ENCODE data around the gene KDELR3. TPM values are rescaled to one million over a fixed set of nuclear protein-coding genes. Genes with fewer than 3 reads are reported as not detected.

Gene KDELR3
- total RNA-seq, 1 experiment from 2014 or later, result 16.1 TPM

DNA sequence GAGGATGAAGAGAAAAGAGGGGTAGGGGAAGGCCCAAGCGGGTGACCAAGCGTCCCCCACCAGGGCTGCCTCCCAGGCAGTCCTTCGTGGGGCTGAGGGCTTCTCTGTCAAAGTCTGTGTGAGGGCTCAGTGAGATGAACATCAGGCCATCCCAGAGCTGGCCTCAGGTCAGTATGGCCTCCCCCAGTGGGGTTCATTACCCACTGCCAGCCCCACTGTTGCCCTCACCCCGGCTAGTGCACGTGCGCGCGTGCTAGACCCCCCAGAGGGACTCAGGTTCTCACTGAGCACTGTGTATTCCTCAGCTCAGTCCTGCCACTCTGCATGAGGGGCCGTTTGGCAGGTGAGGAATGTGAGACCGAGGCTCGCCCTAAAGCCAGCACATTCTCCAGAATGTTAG, 3.3 kb downstream of the KDELR3 start:
- H3K4me3 Mint-ChIP-seq (ENCODE audit: low read depth, unreplicated experiment), result no peak overlapping the region
- H3K27ac Mint-ChIP-seq (ENCODE audit: unreplicated experiment), result no peak overlapping the region
- CTCF ChIA-PET, result no interaction called here
- TF ChIP-seq, protein P1, sequence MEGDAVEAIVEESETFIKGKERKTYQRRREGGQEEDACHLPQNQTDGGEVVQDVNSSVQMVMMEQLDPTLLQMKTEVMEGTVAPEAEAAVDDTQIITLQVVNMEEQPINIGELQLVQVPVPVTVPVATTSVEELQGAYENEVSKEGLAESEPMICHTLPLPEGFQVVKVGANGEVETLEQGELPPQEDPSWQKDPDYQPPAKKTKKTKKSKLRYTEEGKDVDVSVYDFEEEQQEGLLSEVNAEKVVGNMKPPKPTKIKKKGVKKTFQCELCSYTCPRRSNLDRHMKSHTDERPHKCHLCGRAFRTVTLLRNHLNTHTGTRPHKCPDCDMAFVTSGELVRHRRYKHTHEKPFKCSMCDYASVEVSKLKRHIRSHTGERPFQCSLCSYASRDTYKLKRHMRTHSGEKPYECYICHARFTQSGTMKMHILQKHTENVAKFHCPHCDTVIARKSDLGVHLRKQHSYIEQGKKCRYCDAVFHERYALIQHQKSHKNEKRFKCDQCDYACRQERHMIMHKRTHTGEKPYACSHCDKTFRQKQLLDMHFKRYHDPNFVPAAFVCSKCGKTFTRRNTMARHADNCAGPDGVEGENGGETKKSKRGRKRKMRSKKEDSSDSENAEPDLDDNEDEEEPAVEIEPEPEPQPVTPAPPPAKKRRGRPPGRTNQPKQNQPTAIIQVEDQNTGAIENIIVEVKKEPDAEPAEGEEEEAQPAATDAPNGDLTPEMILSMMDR (IDR thresholded peaks at IDR 0.05; ENCODE audit: unreplicated experiment), result no peak
- H3K9me3 Mint-ChIP-seq (ENCODE audit: low read depth, unreplicated experiment), result no peaks in the 10 kb centered on the region
- peaks cover 13% of the 10 kb centered on the region for H3K36me3 Mint-ChIP-seq (ENCODE audit: insufficient read depth, unreplicated experiment)
- intact Hi-C loops (cut with micrococcal nuclease; ENCODE audit: unreplicated experiment), result no loop called here
- no peaks in the 10 kb centered on the region for H3K4me1 Mint-ChIP-seq (ENCODE audit: low read depth, unreplicated experiment)
- no TSS peak for BruUV-seq (replicated peaks)
- no peak for DNase-seq
- H3K27me3 Mint-ChIP-seq (ENCODE audit: unreplicated experiment), result no peaks in the 10 kb centered on the region

DNA sequence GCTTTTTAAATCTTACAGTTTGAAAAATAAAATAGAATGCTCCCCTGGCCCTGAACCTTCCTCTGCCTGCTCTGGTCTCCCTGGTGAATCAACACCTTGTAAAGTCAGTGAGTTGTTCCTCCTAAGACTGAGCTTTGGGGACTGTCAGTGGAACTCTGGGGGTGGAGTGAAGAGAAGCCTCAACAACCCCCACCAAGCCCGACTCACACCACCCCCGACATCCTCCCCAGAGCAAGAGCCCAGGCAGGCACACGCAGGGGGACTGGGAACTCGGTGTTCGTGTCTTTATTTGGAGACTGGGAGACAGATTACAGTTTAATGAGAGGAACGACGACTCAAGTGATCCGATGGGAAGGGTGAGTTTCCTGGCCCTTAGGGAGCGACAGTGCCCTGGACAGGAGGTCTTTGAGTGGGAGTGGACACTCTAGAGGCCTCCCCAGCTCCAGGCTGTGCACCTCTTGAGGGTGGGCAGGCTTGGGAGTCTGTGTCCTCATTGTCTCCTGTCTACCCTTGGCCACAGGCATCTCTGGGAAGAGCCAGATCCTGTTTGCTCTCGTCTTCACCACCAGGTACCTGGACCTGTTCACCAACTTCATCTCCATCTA, 6.2 kb downstream of the KDELR3 start:
- TF ChIP-seq, protein P1 (IDR thresholded peaks at IDR 0.05; ENCODE audit: unreplicated experiment), result no peak
- no peak overlapping the region for H3K27ac Mint-ChIP-seq (ENCODE audit: unreplicated experiment)
- DNase-seq, result no peak
- intact Hi-C loops (cut with micrococcal nuclease; ENCODE audit: unreplicated experiment), result no loop called here
- H3K4me3 Mint-ChIP-seq (ENCODE audit: low read depth, unreplicated experiment), result no peak overlapping the region
- H3K36me3 Mint-ChIP-seq (ENCODE audit: insufficient read depth, unreplicated experiment), result peaks cover 28% of the 10 kb centered on the region
- H3K27me3 Mint-ChIP-seq (ENCODE audit: unreplicated experiment), result no peaks in the 10 kb centered on the region
- no peaks in the 10 kb centered on the region for H3K9me3 Mint-ChIP-seq (ENCODE audit: low read depth, unreplicated experiment)
- CTCF ChIA-PET, result no interaction called here
- H3K4me1 Mint-ChIP-seq (ENCODE audit: low read depth, unreplicated experiment), result no peaks in the 10 kb centered on the region
- BruUV-seq (replicated peaks), result no TSS peak

DNA sequence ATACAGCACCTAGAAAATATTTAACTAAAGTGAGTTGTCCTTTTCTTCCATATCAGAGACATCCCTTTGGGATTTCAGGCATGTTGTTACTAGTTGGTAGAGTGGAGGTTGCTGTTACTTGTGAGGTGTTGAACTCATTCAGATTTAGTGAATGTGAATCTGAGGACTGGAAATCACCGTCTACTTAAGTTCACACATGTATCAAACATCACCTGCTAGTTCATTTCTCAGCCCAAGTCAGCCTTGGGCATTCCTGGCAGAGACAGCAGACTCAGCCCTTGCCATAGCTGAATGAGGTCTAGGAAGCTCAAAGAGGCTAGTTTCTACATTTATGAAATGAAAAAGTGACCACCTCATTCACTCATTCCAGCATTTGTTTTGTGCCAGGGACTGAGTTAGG, 9.7 kb downstream of the KDELR3 start:
- Mint-ChIP-seq H3K4me3 (ENCODE audit: low read depth, unreplicated experiment) (no peak overlapping the region), H3K9me3 (ENCODE audit: low read depth, unreplicated experiment) (no peaks in the 10 kb centered on the region), H3K36me3 (ENCODE audit: insufficient read depth, unreplicated experiment) (peaks cover 63% of the 10 kb centered on the region), H3K27me3 (ENCODE audit: unreplicated experiment) (no peaks in the 10 kb centered on the region), H3K4me1 (ENCODE audit: low read depth, unreplicated experiment) (no peaks in the 10 kb centered on the region), H3K27ac (ENCODE audit: unreplicated experiment) (peak overlapping the region; percentile 71)
- no TSS peak for BruUV-seq (replicated peaks)
- TF ChIP-seq, protein P1 (IDR thresholded peaks at IDR 0.05; ENCODE audit: unreplicated experiment), result no peak
- CTCF ChIA-PET, result interaction anchor here (0.7 kb wide), 1 partner anchor 424 kb away, joined by 3 read pairs; no protein-coding TSS in a partner anchor
- no peak for DNase-seq
- intact Hi-C loops (cut with micrococcal nuclease; ENCODE audit: unreplicated experiment), result no loop called here

DNA sequence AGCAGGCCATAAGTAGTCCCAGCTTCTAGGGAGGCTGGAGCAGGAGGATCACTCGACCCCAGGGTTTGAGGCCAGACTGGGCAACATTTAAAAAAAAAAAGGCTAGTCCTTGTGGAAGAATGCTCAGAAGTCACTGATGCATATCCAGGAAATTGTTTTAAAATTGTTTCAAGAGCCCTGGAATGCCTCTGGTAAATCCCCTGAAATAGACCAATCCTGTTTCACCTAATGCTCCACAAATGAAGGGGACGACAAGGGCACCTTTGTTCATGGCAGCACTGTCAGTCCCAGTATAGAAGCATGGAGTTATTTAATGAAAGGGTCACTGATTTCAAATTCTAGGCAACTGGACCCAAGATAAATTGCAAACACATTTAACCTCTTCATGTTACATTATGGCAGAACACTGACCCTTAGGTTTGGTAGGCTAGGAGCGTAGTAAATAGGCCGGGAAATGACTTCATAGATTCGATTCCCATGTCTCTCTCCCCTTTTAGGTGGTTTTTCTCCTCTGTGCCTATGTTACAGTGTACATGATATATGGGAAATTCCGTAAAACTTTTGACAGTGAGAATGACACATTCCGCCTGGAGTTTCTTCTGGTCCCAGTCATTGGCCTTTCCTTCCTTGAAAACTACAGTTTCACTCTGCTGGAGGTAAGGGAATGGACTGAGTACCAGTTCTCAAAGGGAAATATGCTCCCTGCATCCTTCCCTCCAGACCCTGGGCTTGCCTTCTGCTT, 11.4 kb downstream of the KDELR3 start:
- CTCF ChIA-PET, result no interaction called here
- H3K9me3 Mint-ChIP-seq (ENCODE audit: low read depth, unreplicated experiment), result no peaks in the 10 kb centered on the region
- TSS peak; percentile 6 for BruUV-seq (replicated peaks)

More for the DNA sequence above, 11.4 kb downstream of the KDELR3 start:
- Mint-ChIP-seq H3K27me3 (ENCODE audit: unreplicated experiment) (no peaks in the 10 kb centered on the region), H3K27ac (ENCODE audit: unreplicated experiment) (no peak overlapping the region), H3K4me3 (ENCODE audit: low read depth, unreplicated experiment) (no peak overlapping the region), H3K36me3 (ENCODE audit: insufficient read depth, unreplicated experiment) (peaks cover 79% of the 10 kb centered on the region), H3K4me1 (ENCODE audit: low read depth, unreplicated experiment) (no peaks in the 10 kb centered on the region)
- intact Hi-C loops (cut with micrococcal nuclease; ENCODE audit: unreplicated experiment), result no loop called here
- TF ChIP-seq, protein P1 (IDR thresholded peaks at IDR 0.05; ENCODE audit: unreplicated experiment), result no peak
- no peak for DNase-seq

Measured in Calu3 (cell line).